ENCODE results near the gene ATG2B.

The ATG2B gene

GRCh38 chr14:96231526-96232130 is 131.5 kb downstream of the ATG2B start:
- TF ChIP-seq, protein P1, sequence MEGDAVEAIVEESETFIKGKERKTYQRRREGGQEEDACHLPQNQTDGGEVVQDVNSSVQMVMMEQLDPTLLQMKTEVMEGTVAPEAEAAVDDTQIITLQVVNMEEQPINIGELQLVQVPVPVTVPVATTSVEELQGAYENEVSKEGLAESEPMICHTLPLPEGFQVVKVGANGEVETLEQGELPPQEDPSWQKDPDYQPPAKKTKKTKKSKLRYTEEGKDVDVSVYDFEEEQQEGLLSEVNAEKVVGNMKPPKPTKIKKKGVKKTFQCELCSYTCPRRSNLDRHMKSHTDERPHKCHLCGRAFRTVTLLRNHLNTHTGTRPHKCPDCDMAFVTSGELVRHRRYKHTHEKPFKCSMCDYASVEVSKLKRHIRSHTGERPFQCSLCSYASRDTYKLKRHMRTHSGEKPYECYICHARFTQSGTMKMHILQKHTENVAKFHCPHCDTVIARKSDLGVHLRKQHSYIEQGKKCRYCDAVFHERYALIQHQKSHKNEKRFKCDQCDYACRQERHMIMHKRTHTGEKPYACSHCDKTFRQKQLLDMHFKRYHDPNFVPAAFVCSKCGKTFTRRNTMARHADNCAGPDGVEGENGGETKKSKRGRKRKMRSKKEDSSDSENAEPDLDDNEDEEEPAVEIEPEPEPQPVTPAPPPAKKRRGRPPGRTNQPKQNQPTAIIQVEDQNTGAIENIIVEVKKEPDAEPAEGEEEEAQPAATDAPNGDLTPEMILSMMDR (IDR thresholded peaks at IDR 0.05; ENCODE audit: low read depth, low read length) = no peak
- in situ Hi-C loops (cut with HindIII; ENCODE audit: low sequenced_read_pairs) = no loop called here
- no peak for DNase-seq (ENCODE audit: low read depth, low spot score)
- H3K4me3 ChIP-seq (ENCODE audit: low read depth, low read length) = no peak overlapping the region

DNA sequence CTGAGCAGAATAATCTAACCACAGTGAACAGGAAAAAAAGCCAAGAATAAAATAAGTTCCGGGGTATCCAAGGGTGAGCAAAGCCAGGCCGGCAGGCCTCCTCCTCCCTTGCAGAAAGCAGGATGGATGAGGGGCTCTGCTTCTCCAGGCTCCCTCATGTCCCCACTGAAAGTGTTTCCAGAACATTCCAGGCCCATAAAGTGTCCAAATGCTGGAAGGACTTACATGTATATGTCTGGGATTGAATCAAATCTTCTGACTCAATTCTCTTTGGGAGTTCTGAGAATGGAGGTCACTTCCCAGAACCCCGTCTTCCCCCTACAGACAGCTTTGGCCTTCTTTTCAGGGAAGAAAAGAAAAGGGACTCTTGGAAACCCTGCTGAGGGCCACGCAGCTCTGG is 132.1 kb downstream of the ATG2B start:
- no peak overlapping the region for H3K4me3 ChIP-seq (ENCODE audit: low read depth, low read length)
- in situ Hi-C loops (cut with HindIII; ENCODE audit: low sequenced_read_pairs) = no loop called here
- TF ChIP-seq, protein P1 (IDR thresholded peaks at IDR 0.05; ENCODE audit: low read depth, low read length) = no peak
- DNase-seq (ENCODE audit: low read depth, low spot score) = no peak

GRCh38 chr14:96229315-96229714 is 133.8 kb downstream of the ATG2B start:
- TF ChIP-seq, protein P1 (IDR thresholded peaks at IDR 0.05; ENCODE audit: low read depth, low read length) = no peak
- in situ Hi-C loops (cut with HindIII; ENCODE audit: low sequenced_read_pairs) = no loop called here
- no peak for DNase-seq (ENCODE audit: low read depth, low spot score)
- no peak overlapping the region for H3K4me3 ChIP-seq (ENCODE audit: low read depth, low read length)

Measured in astrocyte of the spinal cord (primary cell).